Gastrocnemius medialis (tissue), 4 donors: ENCODE results near the gene FYCO1.

ENCODE experiments used
- POLR2A ChIP-seq, 2 donors: fragments of 450-650 bp; IDR thresholded peaks; one replicate each; pipeline ENCODE4 v1.6.1; 2017; ENCODE audit warnings: antibody characterized with exemption in 2 of 2, mild to moderate bottlenecking in 2 of 2, moderate library complexity in 2 of 2
- TF ChIP-seq, protein P1 (sequence below), 5 experiments: fragments of 450-650 bp in 3 of 5; fragments of 200-600 bp in 2 of 5; sonication (generic) in 2 of 5; IDR thresholded peaks in 4 of 5; conservative IDR thresholded peaks in 1 of 5; 1 replicate in 4 of 5; 2 replicates in 1 of 5; pipeline ENCODE4 v1.5.1; 2016 to 2019; ENCODE audit warnings: antibody characterized with exemption in 5 of 5, mild to moderate bottlenecking in 3 of 5, moderate library complexity in 3 of 5

- TF ChIP-seq, protein P1, sequence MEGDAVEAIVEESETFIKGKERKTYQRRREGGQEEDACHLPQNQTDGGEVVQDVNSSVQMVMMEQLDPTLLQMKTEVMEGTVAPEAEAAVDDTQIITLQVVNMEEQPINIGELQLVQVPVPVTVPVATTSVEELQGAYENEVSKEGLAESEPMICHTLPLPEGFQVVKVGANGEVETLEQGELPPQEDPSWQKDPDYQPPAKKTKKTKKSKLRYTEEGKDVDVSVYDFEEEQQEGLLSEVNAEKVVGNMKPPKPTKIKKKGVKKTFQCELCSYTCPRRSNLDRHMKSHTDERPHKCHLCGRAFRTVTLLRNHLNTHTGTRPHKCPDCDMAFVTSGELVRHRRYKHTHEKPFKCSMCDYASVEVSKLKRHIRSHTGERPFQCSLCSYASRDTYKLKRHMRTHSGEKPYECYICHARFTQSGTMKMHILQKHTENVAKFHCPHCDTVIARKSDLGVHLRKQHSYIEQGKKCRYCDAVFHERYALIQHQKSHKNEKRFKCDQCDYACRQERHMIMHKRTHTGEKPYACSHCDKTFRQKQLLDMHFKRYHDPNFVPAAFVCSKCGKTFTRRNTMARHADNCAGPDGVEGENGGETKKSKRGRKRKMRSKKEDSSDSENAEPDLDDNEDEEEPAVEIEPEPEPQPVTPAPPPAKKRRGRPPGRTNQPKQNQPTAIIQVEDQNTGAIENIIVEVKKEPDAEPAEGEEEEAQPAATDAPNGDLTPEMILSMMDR (IDR thresholded peaks at IDR 0.05 in 4 of 5, conservative IDR thresholded peaks at IDR 0.05 in 1 of 5): no peak
- TF ChIP-seq POLR2A (IDR thresholded peaks at IDR 0.05): no peak
Observed at GRCh38 chr3:45951946-45952345, 43.7 kb downstream of the FYCO1 start.
